Parathyroid adenoma (tissue), 2 donors: ENCODE data around the gene MMADHC.

ENCODE experiments used
- H2AFZ ChIP-seq: fragments of 300-600 bp; sonication (generic); one replicate; pipeline ENCODE4 v1.7.0; 2017; ENCODE audit warnings: antibody characterized with exemption, mild to moderate bottlenecking
- H3K27ac ChIP-seq: fragments of 300-600 bp; sonication (generic); one replicate; pipeline ENCODE4 v1.7.0; 2017
- H3K27me3 ChIP-seq: fragments of 300-600 bp; sonication (generic); one replicate; pipeline ENCODE4 v1.7.0; 2017; ENCODE audit warnings: low read length; ENCODE audit not compliant: control insufficient read depth, insufficient read depth
- H3K36me3 ChIP-seq: fragments of 300-600 bp; sonication (generic); one replicate; pipeline ENCODE4 v1.7.0; 2017; ENCODE audit warnings: low read length; ENCODE audit not compliant: control insufficient read depth, insufficient read depth
- H3K4me1 ChIP-seq: fragments of 300-600 bp; sonication (generic); one replicate; pipeline ENCODE4 v1.7.0; 2017; ENCODE audit warnings: control low read depth
- H3K4me2 ChIP-seq: fragments of 300-600 bp; sonication (generic); one replicate; pipeline ENCODE4 v1.7.0; 2017; ENCODE audit warnings: low read length
- H3K4me3 ChIP-seq: fragments of 300-600 bp; sonication (generic); one replicate; pipeline ENCODE4 v1.7.0; 2017; ENCODE audit warnings: low read depth, low read length
- H3K79me2 ChIP-seq: fragments of 300-600 bp; sonication (generic); one replicate; pipeline ENCODE4 v1.7.0; 2017; ENCODE audit warnings: control low read depth
- H3K9ac ChIP-seq: fragments of 300-600 bp; sonication (generic); one replicate; pipeline ENCODE4 v1.7.0; 2017; ENCODE audit warnings: mild to moderate bottlenecking
- H3K9me3 ChIP-seq: fragments of 300-600 bp; sonication (generic); one replicate; pipeline ENCODE4 v1.7.0; 2017; ENCODE audit warnings: low read length; ENCODE audit not compliant: control insufficient read depth
- CTCF ChIP-seq: fragments of 300-600 bp; sonication (generic); IDR thresholded peaks from one replicate; pipeline ENCODE4 v1.7.0; 2017; ENCODE audit warnings: antibody characterized with exemption, mild to moderate bottlenecking
- donor health status: primary hyperparathyroidism.

The MMADHC gene

GRCh38 chr2:149552830-149553229 is 34.7 kb downstream of the MMADHC start:
- Histone ChIP-seq H3K27ac (no peak overlapping the region), H3K36me3 (no peaks in the 10 kb centered on the region), H3K27me3 (no peaks in the 10 kb centered on the region), H2AFZ (no peak overlapping the region), H3K4me3 (no peak overlapping the region), H3K4me1 (no peaks in the 10 kb centered on the region), H3K9me3 (no peaks in the 10 kb centered on the region), H3K9ac (no peak overlapping the region), H3K79me2 (no peaks in the 10 kb centered on the region), H3K4me2 (no peak overlapping the region)
- no peak for TF ChIP-seq CTCF

DNA sequence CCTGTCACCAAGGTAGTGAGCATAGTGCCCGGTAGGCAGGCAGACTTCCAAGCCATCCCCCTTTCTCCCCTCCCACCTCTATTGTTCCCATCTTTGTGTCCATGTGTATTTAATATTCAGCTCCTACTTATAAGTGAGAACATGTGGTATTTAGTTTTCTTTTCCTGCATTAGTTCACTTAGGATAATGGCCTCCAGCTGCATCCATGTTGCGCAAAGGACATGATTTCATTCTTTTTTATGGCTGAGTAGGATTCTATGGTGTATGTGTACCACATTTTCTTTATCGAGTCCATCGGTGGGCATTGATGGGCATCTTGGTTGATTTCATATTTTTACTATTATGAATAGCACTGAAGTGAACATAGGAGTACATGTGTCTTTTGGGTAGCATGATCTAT is 35.3 kb downstream of the MMADHC start:
- Histone ChIP-seq H3K9ac (no peak overlapping the region), H3K4me2 (no peak overlapping the region), H3K27ac (no peak overlapping the region), H2AFZ (no peak overlapping the region), H3K9me3 (no peaks in the 10 kb centered on the region), H3K27me3 (no peaks in the 10 kb centered on the region), H3K4me3 (no peak overlapping the region), H3K79me2 (no peaks in the 10 kb centered on the region), H3K36me3 (no peaks in the 10 kb centered on the region), H3K4me1 (no peaks in the 10 kb centered on the region)
- no peak for TF ChIP-seq CTCF

DNA sequence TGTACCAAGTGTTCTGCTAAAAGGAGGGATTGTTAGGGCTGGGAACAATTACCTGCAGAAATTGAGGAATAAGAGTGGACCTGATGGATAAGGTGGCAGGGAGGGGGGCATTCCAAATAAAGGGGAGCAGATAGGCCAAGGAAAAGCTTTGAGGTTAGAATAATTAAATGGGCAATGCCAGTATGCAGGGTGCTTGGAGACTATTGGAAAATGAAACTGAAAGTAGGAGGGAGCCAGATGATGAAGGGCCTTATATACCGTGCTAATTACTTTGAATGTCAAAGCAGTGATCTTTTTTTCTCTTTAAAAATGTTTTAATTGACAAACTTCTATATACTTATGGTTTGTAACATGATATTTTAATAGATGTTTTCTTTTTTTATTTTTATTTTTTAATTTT is 42.9 kb downstream of the MMADHC start:
- Histone ChIP-seq H3K4me1 (no peaks in the 10 kb centered on the region), H3K79me2 (no peaks in the 10 kb centered on the region), H3K36me3 (no peaks in the 10 kb centered on the region), H3K9ac (no peak overlapping the region), H3K9me3 (peaks cover 2% of the 10 kb centered on the region), H2AFZ (no peak overlapping the region), H3K4me3 (no peak overlapping the region), H3K4me2 (no peak overlapping the region), H3K27ac (no peak overlapping the region), H3K27me3 (no peaks in the 10 kb centered on the region)
- no peak for TF ChIP-seq CTCF

- H3K4me1 ChIP-seq, result no peaks in the 10 kb centered on the region
- no peak overlapping the region for H3K27ac ChIP-seq
- no peaks in the 10 kb centered on the region for H3K36me3 ChIP-seq
- no peak overlapping the region for H2AFZ ChIP-seq
- H3K9ac ChIP-seq, result no peak overlapping the region
- H3K27me3 ChIP-seq, result no peaks in the 10 kb centered on the region
- H3K4me3 ChIP-seq, result no peak overlapping the region
- no peak for TF ChIP-seq CTCF
- H3K79me2 ChIP-seq, result no peaks in the 10 kb centered on the region
- peaks cover 2% of the 10 kb centered on the region for H3K9me3 ChIP-seq
- H3K4me2 ChIP-seq, result no peak overlapping the region
Observed at GRCh38 chr2:149543845-149544244, 43.7 kb downstream of the MMADHC start.

- no peak overlapping the region for H3K4me3 ChIP-seq
- H3K79me2 ChIP-seq, result no peaks in the 10 kb centered on the region
- H3K27me3 ChIP-seq, result no peaks in the 10 kb centered on the region
- H3K36me3 ChIP-seq, result no peaks in the 10 kb centered on the region
- H3K27ac ChIP-seq, result no peak overlapping the region
- H3K4me2 ChIP-seq, result no peak overlapping the region
- TF ChIP-seq CTCF, result no peak
- H3K9me3 ChIP-seq, result peaks cover 2% of the 10 kb centered on the region
- H3K4me1 ChIP-seq, result no peaks in the 10 kb centered on the region
- H3K9ac ChIP-seq, result no peak overlapping the region
- H2AFZ ChIP-seq, result no peak overlapping the region
Observed at GRCh38 chr2:149540138-149540537, 47.4 kb downstream of the MMADHC start.
